ENCODE data around the gene FRMD3. TPM values are rescaled to one million over a fixed set of nuclear protein-coding genes. Genes with fewer than 3 reads are reported as not detected.

FRMD3 gene
- total RNA-seq, 4 donors from 2014 or later: 1.8 to 13.3 (median 3.3) TPM

DNA sequence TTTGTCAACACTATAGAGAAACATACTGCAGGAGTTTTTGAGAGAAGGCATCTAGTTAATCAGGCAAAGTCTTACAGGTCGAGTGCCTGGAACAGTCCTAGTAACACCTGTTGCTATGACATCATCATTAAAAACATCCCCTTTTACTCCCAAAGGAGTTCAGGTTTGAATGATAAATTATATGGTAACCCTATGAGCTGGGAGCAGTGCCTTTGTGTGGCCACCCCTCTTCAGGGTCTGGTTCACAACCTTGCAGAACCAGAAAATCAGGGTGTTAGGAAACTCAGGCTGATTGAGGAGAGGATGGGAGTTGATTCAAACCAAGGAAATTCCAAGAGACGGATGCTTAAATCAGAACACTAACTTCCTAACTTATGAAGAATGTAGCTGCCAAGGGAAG is 296.1 kb downstream of the FRMD3 start:
- TF ChIP-seq, protein P1, sequence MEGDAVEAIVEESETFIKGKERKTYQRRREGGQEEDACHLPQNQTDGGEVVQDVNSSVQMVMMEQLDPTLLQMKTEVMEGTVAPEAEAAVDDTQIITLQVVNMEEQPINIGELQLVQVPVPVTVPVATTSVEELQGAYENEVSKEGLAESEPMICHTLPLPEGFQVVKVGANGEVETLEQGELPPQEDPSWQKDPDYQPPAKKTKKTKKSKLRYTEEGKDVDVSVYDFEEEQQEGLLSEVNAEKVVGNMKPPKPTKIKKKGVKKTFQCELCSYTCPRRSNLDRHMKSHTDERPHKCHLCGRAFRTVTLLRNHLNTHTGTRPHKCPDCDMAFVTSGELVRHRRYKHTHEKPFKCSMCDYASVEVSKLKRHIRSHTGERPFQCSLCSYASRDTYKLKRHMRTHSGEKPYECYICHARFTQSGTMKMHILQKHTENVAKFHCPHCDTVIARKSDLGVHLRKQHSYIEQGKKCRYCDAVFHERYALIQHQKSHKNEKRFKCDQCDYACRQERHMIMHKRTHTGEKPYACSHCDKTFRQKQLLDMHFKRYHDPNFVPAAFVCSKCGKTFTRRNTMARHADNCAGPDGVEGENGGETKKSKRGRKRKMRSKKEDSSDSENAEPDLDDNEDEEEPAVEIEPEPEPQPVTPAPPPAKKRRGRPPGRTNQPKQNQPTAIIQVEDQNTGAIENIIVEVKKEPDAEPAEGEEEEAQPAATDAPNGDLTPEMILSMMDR (IDR thresholded peaks at IDR 0.05): no peak
- Histone ChIP-seq H3K27ac (no peak overlapping the region), H3K4me3 (no peak overlapping the region), H3K27me3 (no peaks in the 10 kb centered on the region), H3K36me3 (no peaks in the 10 kb centered on the region), H3K9me3 (no peaks in the 10 kb centered on the region), H3K4me1 (no peaks in the 10 kb centered on the region)
- no peak for DNase-seq
- intact Hi-C loops (cut with DNase I; ENCODE audit: low total_unique reads): no loop called here

DNA sequence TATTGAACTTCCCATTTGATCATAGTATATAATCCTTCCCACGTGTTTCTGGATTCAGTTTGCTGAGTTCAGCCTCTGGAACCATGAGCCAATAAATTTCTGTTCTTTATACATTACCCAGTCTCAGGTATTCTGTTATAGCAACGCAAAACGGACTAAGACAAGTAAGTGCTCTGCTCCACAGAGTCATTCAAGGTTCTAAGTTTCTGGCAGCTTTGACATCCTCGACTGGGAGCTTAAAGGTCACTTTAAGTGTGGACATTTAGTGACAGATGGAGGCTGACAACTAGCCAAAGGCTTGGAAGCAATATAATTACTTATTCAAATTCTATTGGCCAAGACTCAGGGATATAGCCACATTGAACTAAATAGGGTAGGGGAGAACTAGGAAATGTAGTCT is 297.5 kb downstream of the FRMD3 start:
- Histone ChIP-seq H3K36me3 (no peaks in the 10 kb centered on the region), H3K27ac (no peak overlapping the region), H3K4me3 (no peak overlapping the region), H3K9me3 (no peaks in the 10 kb centered on the region), H3K27me3 (no peaks in the 10 kb centered on the region), H3K4me1 (no peaks in the 10 kb centered on the region)
- no peak for TF ChIP-seq POLR2A (IDR thresholded peaks at IDR 0.05)
- TF ChIP-seq, protein P1 (IDR thresholded peaks at IDR 0.05): no peak
- intact Hi-C loops (cut with DNase I; ENCODE audit: low total_unique reads): no loop called here
- no peak for DNase-seq

DNA sequence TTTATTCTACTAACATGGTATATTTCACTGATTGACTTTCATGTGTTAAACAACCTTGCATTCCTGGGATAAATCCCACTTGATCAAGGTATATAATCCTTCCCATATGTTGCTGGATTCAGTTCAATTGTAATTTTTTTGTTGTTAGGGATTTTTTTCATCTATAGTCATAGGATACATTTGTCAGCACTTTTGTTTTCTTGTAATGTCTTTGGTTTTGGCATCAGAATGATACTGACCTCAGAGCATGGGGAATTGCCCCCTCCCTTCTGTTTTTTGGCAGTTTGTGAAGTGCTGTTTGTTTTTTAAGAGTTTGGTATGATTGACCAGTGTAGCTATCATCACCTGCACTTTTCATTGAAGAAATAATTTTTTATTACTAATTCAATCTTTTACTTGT is 298.5 kb downstream of the FRMD3 start:
- H3K4me3 ChIP-seq: no peak overlapping the region
- no peaks in the 10 kb centered on the region for H3K4me1 ChIP-seq
- intact Hi-C loops (cut with DNase I; ENCODE audit: low total_unique reads): no loop called here
- H3K27me3 ChIP-seq: no peaks in the 10 kb centered on the region
- TF ChIP-seq, protein P1 (IDR thresholded peaks at IDR 0.05): no peak
- TF ChIP-seq POLR2A (IDR thresholded peaks at IDR 0.05): no peak
- DNase-seq: no peak
- no peak overlapping the region for H3K27ac ChIP-seq
- no peaks in the 10 kb centered on the region for H3K36me3 ChIP-seq
- H3K9me3 ChIP-seq: no peaks in the 10 kb centered on the region

DNA sequence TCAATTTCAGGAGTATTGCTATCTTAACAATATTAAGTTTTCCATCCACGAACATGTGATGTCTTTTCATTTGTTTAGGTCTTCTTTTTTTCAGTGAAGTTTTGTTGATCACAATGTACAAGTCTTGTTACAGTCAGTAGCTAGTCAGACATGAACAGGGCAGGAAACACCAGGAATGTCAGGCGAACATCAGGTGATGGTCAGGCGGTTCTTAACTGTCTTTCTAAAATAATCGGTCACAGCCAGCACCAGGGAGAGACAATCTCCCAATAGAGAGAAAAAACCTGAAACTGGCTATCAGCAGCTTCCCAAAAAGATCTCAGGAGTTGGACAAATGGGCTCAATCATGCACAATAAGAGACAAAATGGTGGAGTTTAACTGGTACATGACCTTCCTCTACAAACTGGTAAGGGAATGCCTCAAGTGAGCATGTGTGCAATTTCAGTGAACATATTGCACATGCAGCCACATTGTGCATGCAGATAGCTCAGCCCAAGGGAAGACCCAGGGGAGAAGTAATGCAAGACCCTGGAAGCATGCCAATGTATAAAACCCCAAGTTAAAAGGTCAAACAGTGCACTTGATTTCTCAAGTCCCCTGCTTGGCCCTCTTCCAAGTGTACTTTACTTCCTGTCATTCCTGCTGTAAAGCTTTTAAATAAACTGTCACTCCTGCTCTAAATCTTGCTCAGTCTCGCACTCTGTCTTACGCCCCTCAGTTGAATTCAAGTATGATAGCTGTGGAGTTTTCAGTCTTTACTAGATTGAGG is 299.1 kb downstream of the FRMD3 start:
- H3K4me3 ChIP-seq: no peak overlapping the region
- H3K27me3 ChIP-seq: no peaks in the 10 kb centered on the region
- H3K9me3 ChIP-seq: no peaks in the 10 kb centered on the region
- no peak overlapping the region for H3K27ac ChIP-seq
- DNase-seq: no peak
- H3K36me3 ChIP-seq: no peaks in the 10 kb centered on the region
- no peaks in the 10 kb centered on the region for H3K4me1 ChIP-seq
- intact Hi-C loops (cut with DNase I; ENCODE audit: low total_unique reads): no loop called here
- no peak for TF ChIP-seq POLR2A (IDR thresholded peaks at IDR 0.05)
- TF ChIP-seq, protein P1 (IDR thresholded peaks at IDR 0.05): no peak

DNA sequence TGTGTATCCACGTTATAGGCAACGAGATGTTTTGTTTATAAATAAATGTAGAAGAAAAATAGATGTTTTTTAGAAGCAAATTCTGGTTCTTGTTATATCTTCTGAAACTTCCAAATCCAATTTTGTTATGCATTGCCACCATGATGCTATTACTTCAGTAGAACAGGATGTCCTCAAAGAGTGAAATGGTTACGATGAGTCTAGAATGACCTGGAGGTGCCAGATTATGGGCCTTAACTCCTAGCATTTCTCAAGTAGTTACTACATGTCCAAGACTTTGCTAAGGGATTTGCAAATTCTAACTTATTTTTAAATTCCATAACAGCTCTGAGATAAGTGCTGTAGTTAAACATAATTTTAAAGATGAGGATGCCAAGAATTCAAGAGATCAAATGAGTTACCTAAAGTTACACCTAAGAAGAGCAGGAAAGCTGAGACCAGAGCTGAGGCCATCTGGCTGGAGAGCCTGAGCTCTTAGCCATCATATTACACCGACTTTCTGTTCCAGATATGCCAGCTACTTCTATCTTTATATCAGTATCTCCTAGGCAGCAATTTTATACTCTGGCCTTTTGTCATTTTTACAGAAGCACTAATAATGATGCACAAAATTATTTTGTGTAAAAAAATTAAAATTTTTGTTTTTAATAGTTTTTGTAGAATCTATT is 302.0 kb downstream of the FRMD3 start:
- H3K9me3 ChIP-seq: no peaks in the 10 kb centered on the region
- no peak for DNase-seq
- no peak for TF ChIP-seq POLR2A (IDR thresholded peaks at IDR 0.05)
- TF ChIP-seq, protein P1 (IDR thresholded peaks at IDR 0.05): no peak
- H3K27me3 ChIP-seq: no peaks in the 10 kb centered on the region
- no peaks in the 10 kb centered on the region for H3K4me1 ChIP-seq
- H3K36me3 ChIP-seq: no peaks in the 10 kb centered on the region
- no peak overlapping the region for H3K4me3 ChIP-seq
- intact Hi-C loops (cut with DNase I; ENCODE audit: low total_unique reads): no loop called here
- no peak overlapping the region for H3K27ac ChIP-seq
